K562 treated with DMSO at 1 percent for 12 hours (cell line): Measurements from ENCODE around the gene PLEKHJ1. TPM values are rescaled to one million over a fixed set of nuclear protein-coding genes. Genes with fewer than 3 reads are reported as not detected.

ENCODE experiments used
- total RNA-seq: library from RNA; unstranded; fragments of 300-600 nt; gene quantifications from 2 replicates; pipeline ENCODE4 v1.2.3, GENCODE V29; 2022; ENCODE audit not compliant: insufficient read depth

PLEKHJ1 gene, protein sequence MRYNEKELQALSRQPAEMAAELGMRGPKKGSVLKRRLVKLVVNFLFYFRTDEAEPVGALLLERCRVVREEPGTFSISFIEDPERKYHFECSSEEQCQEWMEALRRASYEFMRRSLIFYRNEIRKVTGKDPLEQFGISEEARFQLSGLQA
- 160 and 185 TPM in 2 replicates for total RNA-seq

DNA sequence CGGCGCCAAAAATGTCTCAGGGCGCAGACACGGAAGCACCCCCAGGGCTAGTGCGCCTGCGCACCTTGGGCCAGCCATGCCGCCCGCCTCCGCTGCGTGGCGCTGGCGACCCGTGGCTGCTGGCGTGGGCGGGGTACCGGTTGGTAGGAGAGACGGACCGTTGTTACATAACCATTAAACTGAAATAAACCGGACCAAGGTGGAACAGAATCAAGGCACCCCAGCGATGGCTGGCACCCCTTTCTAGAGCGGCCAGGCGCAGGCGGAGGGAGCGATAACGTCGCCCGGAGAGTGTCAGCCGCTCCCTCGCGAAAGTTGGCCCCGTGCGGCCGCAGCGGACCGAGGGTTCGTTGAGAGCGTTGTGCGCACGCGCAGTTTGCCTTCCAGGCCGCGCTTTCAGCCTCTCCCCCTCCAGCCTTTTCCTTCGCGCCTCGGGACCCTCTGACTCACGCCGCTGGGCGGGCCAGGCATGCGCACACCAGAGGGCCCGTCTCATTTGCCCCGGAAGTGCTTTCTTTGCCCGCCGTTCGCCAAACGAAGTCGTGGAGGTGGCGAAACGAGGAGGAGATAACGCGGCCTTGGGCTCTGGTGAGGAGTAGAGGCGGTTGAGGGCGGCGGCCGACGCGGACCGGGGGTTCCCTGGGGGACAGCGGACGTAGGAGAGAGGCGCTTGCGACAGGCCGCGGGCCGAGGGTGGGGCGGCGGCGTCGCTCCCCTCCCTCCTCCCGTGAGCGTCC is at the start of gene PLEKHJ1, which contains the start of gene SF3A2:
TSS of gene PLEKHJ1 (minus strand) at position 16 of the 737 bp plus-strand sequence. CDS start 81 bp downstream, outside the sequence.
TSS of gene SF3A2 (plus strand) at position 511 of the 737 bp plus-strand sequence. CDS start 6,595 bp downstream, outside the sequence.

DNA sequence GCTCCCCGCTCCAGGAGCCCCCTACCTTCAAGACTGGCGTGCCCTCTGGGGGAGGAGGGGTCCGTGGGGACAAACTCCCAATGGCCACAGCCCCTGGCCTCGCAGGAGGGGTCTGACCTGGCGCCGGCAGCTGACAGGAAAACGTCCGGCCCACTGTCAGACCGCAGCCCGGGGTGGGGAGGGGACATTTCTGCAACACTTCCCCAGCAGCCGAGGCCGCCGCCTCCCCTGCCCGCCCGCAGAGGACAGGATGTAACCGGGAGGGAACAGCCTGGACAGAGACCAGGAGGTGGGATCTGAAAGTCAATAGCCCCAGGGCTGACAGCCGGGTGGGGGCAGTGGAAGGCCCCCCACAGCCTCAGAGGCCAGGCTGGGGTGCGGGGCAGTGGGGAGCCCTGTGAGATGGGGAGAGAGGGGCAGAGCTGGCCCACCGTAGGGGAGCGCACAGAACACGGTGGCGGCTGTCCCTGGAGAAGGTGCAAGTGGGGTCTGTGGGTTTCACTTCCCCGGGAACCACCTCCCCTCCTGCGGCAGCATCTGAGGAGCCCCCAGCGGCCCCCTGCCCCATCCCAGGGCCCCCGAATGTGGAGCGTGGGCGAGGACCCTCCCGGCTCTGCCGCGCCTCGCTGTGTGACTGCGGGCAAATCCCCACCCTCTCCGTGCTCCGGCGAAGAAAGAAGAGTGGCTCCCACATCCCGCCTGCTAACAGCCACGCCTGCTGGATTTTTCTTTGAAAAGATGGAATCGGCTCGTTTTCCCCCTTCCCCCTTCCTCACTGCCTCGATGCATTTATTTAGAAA is 46.1 kb upstream of the PLEKHJ1 start, which contains the start of gene PEAK3:
TSS of gene PEAK3 (minus strand) at position 114 of the 800 bp plus-strand sequence. CDS start 1,244 bp downstream, outside the sequence.

DNA sequence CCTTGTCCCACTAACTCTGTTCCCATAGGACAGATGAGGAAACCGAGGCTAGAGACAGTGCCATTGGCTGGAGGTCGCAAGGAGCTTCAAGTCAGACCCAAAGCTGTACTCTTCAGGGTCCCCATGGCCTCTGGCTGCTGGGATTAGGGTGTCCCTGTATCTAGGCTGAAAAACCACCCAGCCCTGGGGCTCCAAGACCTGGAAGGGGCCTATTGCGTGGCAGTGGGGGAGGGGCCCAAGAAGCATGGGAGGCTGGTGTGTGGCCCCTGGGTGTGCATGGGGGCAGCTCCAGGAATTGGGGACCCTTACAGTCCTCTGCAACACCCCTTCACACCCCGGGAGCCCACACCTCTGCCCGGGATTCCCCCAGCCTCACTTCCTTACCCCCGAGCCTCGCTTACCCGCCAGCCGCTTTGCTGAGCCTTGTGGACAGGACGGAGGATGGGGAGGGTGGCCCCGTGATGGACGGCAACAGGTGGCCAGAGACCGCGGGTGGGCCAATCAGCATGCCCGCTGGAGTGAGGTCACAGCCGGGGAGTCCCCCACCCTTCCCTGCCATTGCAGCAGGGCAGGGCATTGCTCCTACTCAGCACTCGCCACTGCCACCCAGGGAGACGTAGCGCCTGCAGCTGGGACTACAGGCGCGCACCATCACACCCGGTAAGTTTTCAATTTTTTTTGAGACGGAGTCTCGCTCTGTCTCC is 20.0 kb upstream of the PLEKHJ1 start, which contains the start of gene JSRP1:
TSS of gene JSRP1 (minus strand) at position 436 of the 704 bp plus-strand sequence. CDS start 1,103 bp downstream, outside the sequence.

DNA sequence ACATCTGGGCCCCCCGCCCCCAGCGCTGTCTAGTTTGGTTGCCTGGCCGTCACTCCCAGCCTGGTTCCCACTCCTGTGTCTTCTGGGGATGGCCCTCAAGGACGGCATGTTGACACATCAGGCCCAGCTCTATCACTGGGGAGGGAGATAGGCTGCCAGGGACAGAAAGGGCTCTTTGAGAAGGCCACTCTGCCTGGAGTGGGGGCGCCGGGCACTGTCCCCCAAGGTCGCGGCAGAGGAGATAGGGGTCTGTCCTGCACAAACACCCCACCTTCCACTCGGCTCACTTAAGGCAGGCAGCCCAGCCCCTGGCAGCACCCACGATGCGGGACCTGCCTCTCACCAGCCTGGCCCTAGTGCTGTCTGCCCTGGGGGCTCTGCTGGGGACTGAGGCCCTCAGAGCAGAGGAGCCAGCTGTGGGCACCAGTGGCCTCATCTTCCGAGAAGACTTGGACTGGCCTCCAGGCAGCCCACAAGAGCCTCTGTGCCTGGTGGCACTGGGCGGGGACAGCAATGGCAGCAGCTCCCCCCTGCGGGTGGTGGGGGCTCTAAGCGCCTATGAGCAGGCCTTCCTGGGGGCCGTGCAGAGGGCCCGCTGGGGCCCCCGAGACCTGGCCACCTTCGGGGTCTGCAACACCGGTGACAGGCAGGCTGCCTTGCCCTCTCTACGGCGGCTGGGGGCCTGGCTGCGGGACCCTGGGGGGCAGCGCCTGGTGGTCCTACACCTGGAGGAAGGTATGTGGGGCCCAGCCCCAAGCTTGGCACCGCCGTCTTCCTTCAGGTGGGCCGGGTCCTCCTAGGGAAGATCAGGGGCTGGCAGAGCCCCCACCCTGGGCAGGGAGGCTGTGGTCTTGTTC is 13.1 kb upstream of the PLEKHJ1 start, which contains the start of gene AMH:
TSS of gene AMH (plus strand) at position 314 of the 857 bp plus-strand sequence. CDS start at position 324, 10 bp downstream.

Other genes starting within 250 kb of the PLEKHJ1 start
- gene BTBD2, start 220.6 kb downstream of the PLEKHJ1 start, total RNA-seq: 79.8 and 89.2 TPM in 2 replicates
- gene MKNK2, start 185.1 kb downstream of the PLEKHJ1 start, total RNA-seq: 220 and 387 TPM in 2 replicates
- gene MOB3A, start 140.0 kb downstream of the PLEKHJ1 start, total RNA-seq: 9.5 and 14.9 TPM in 2 replicates
- gene IZUMO4, start 139.4 kb downstream of the PLEKHJ1 start, total RNA-seq: 1.2 and 1.6 TPM in 2 replicates
- gene AP3D1, start 84.8 kb downstream of the PLEKHJ1 start, total RNA-seq: 68.6 and 125 TPM in 2 replicates
- gene DOT1L, start 72.4 kb downstream of the PLEKHJ1 start, total RNA-seq: 16.7 and 43.9 TPM in 2 replicates
- gene SF3A2, start 495 bp upstream of the PLEKHJ1 start, total RNA-seq: 62.8 and 101 TPM in 2 replicates
- gene AMH, start 13.0 kb upstream of the PLEKHJ1 start, total RNA-seq: 31.0 and 34.0 TPM in 2 replicates
- 2.0 TPM in 1 of 2 replicates, not detected in the other for gene JSRP1, start 20.1 kb upstream of the PLEKHJ1 start, total RNA-seq
- gene PEAK3, start 45.8 kb upstream of the PLEKHJ1 start, total RNA-seq: not detected in 2 replicates
- gene LINGO3, start 71.8 kb upstream of the PLEKHJ1 start, total RNA-seq: 0.36 and 0.94 TPM in 2 replicates
- 303 and 460 TPM in 2 replicates for gene LSM7, start 92.3 kb upstream of the PLEKHJ1 start, total RNA-seq
- gene SPPL2B, start 92.4 kb upstream of the PLEKHJ1 start, total RNA-seq: 32.7 and 67.2 TPM in 2 replicates
- gene TMPRSS9, start 123.9 kb upstream of the PLEKHJ1 start, total RNA-seq: 0.79 and 3.2 TPM in 2 replicates
- gene TIMM13, start 191.3 kb upstream of the PLEKHJ1 start, total RNA-seq: 42.7 and 59.3 TPM in 2 replicates
- gene LMNB2, start 220.6 kb upstream of the PLEKHJ1 start, total RNA-seq: 37.0 and 59.9 TPM in 2 replicates
- gene GADD45B, start 239.8 kb upstream of the PLEKHJ1 start, total RNA-seq: 6.9 and 9.1 TPM in 2 replicates